ENCODE results near the gene SUSD2. TPM values are rescaled to one million over a fixed set of nuclear protein-coding genes. Genes with fewer than 3 reads are reported as not detected.

The SUSD2 gene
- total RNA-seq, 1 experiment from 2014 or later: 1.1 TPM

- no peak for TF ChIP-seq ZSCAN18 (CRISPR knock-in tag; IDR thresholded peaks at IDR 0.05)
- TF ChIP-seq IRF1 (CRISPR knock-in tag; IDR thresholded peaks at IDR 0.05): no peak
- no peak for TF ChIP-seq NFYB (CRISPR knock-in tag; conservative IDR thresholded peaks at IDR 0.05; ENCODE audit: low read depth)
- no peak for TF ChIP-seq ZNF138 (CRISPR knock-in tag; conservative IDR thresholded peaks at IDR 0.05)
- no peak for TF ChIP-seq TEAD4 (CRISPR knock-in tag; IDR thresholded peaks at IDR 0.05)
These were observed 5.2 kb upstream of the SUSD2 start (continued) for GRCh38 chr22:24176040-24176439.

DNA sequence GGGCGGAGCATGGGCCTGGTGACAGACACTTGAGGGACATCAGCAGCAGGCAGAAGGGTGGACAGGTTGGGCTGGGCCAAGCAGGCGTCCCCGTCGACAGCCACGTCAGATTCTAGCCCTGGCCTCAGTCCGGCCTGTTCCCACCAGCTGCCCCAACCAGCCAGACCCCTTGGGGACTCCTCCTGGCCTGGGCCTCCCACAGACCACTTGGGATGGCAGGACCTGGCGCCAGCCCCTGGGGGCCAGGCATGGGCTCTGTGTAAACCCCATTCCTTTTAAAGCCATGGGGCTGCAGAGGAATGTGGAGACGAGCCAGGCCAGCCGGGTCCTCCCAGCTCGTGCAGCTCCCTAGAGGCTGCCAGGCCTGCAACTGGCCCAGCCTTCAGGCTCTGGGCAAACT lies 4.7 kb upstream of the SUSD2 start:
- ATAC-seq (no peak), DNase-seq (ENCODE audit: low spot score) (no peak)
- Mint-ChIP-seq H3K27me3 (ENCODE audit: low read depth) (no peaks in the 10 kb centered on the region), H3K9me3 (no peaks in the 10 kb centered on the region), H3K27ac (no peak overlapping the region), H3K4me1 (peaks cover 7% of the 10 kb centered on the region), H3K4me3 (no peak overlapping the region), H3K36me3 (peaks cover 8% of the 10 kb centered on the region; the same call in 1 of the 2 replicates)
- CTCF ChIA-PET: interaction anchor here (0.7 to 5.0 kb wide), 9 partner anchors 9 to 83 kb away, joined by 3 to 96 read pairs (median 18); no protein-coding TSS in a partner anchor
- POLR2A ChIA-PET: no interaction called here
- TF ChIP-seq, protein P1, sequence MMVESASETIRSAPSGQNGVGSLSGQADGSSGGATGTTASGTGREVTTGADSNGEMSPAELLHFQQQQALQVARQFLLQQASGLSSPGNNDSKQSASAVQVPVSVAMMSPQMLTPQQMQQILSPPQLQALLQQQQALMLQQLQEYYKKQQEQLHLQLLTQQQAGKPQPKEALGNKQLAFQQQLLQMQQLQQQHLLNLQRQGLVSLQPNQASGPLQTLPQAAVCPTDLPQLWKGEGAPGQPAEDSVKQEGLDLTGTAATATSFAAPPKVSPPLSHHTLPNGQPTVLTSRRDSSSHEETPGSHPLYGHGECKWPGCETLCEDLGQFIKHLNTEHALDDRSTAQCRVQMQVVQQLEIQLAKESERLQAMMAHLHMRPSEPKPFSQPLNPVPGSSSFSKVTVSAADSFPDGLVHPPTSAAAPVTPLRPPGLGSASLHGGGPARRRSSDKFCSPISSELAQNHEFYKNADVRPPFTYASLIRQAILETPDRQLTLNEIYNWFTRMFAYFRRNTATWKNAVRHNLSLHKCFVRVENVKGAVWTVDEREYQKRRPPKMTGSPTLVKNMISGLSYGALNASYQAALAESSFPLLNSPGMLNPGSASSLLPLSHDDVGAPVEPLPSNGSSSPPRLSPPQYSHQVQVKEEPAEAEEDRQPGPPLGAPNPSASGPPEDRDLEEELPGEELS (CRISPR knock-in tag; IDR thresholded peaks at IDR 0.05): no peak
- TF ChIP-seq IRF1 (CRISPR knock-in tag; IDR thresholded peaks at IDR 0.05): no peak
- no peak for TF ChIP-seq AFF4 (CRISPR knock-in tag; IDR thresholded peaks at IDR 0.05; ENCODE audit: borderline replicate concordance)
- no peak for TF ChIP-seq PREB (CRISPR knock-in tag; IDR thresholded peaks at IDR 0.05; ENCODE audit: borderline replicate concordance)
- no peak for TF ChIP-seq MYBL2 (CRISPR knock-in tag; IDR thresholded peaks at IDR 0.05)
- no peak for TF ChIP-seq RELA (CRISPR knock-in tag; IDR thresholded peaks at IDR 0.05; ENCODE audit: borderline replicate concordance)
- TF ChIP-seq, protein P2, sequence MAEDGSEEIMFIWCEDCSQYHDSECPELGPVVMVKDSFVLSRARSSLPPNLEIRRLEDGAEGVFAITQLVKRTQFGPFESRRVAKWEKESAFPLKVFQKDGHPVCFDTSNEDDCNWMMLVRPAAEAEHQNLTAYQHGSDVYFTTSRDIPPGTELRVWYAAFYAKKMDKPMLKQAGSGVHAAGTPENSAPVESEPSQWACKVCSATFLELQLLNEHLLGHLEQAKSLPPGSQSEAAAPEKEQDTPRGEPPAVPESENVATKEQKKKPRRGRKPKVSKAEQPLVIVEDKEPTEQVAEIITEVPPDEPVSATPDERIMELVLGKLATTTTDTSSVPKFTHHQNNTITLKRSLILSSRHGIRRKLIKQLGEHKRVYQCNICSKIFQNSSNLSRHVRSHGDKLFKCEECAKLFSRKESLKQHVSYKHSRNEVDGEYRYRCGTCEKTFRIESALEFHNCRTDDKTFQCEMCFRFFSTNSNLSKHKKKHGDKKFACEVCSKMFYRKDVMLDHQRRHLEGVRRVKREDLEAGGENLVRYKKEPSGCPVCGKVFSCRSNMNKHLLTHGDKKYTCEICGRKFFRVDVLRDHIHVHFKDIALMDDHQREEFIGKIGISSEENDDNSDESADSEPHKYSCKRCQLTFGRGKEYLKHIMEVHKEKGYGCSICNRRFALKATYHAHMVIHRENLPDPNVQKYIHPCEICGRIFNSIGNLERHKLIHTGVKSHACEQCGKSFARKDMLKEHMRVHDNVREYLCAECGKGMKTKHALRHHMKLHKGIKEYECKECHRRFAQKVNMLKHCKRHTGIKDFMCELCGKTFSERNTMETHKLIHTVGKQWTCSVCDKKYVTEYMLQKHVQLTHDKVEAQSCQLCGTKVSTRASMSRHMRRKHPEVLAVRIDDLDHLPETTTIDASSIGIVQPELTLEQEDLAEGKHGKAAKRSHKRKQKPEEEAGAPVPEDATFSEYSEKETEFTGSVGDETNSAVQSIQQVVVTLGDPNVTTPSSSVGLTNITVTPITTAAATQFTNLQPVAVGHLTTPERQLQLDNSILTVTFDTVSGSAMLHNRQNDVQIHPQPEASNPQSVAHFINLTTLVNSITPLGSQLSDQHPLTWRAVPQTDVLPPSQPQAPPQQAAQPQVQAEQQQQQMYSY (CRISPR knock-in tag; IDR thresholded peaks at IDR 0.05): no peak
- no peak for TF ChIP-seq ELF4 (CRISPR knock-in tag; IDR thresholded peaks at IDR 0.05; ENCODE audit: low read depth)
- no peak for TF ChIP-seq NR3C1 (CRISPR knock-in tag; conservative IDR thresholded peaks at IDR 0.05; ENCODE audit: low read depth)
- no peak for TF ChIP-seq ZBTB21 (CRISPR knock-in tag; IDR thresholded peaks at IDR 0.05; ENCODE audit: borderline replicate concordance)
- TF ChIP-seq ZSCAN18 (CRISPR knock-in tag; IDR thresholded peaks at IDR 0.05): no peak
- TF ChIP-seq CREM (CRISPR knock-in tag; IDR thresholded peaks at IDR 0.05): no peak

Measured in WTC11 (cell line).